HG02678 (cell line): ENCODE measurements around the gene ARMC10.
"Not testable (repeated sequence)": the region's sequence is repeated elsewhere in the genome, so short reads cannot be mapped to it uniquely, and the experiment has no call there.

Source experiments
- ATAC-seq: cut with Tn5 transposase; IDR thresholded peaks from one replicate; pipeline ENCODE4 v1.9.1; 2021; ENCODE audit warnings: mild to moderate bottlenecking, moderate library complexity; ENCODE audit not compliant: unreplicated experiment

The ARMC10 gene

GRCh38 chr7:103077318-103077717 is 2.4 kb downstream of the ARMC10 start:
- no peak for ATAC-seq

GRCh38 chr7:103078226-103078625 is 3.3 kb downstream of the ARMC10 start:
- ATAC-seq = not testable (repeated sequence)

- no peak for ATAC-seq
Observed at GRCh38 chr7:103079836-103080235, 4.9 kb downstream of the ARMC10 start.

GRCh38 chr7:103080923-103081322 is 6.0 kb downstream of the ARMC10 start:
- ATAC-seq = no peak

GRCh38 chr7:103082497-103082896 is 7.6 kb downstream of the ARMC10 start:
- ATAC-seq = no peak

GRCh38 chr7:103083210-103083609 is 8.3 kb downstream of the ARMC10 start:
- no peak for ATAC-seq

- ATAC-seq = not testable (repeated sequence)
Observed at GRCh38 chr7:103092321-103092720, 17.4 kb downstream of the ARMC10 start.

GRCh38 chr7:103093429-103093828 is 18.5 kb downstream of the ARMC10 start:
- ATAC-seq = no peak

- ATAC-seq = no peak
Observed at GRCh38 chr7:103094102-103094501, 19.2 kb downstream of the ARMC10 start.

- not testable (repeated sequence) for ATAC-seq
Observed at GRCh38 chr7:103095558-103095957, 20.6 kb downstream of the ARMC10 start.

- ATAC-seq = no peak
Observed at GRCh38 chr7:103097041-103097440, 22.1 kb downstream of the ARMC10 start.

- ATAC-seq = no peak
Observed at GRCh38 chr7:103100348-103100747, 25.4 kb downstream of the ARMC10 start.

- ATAC-seq = no peak
Observed at GRCh38 chr7:103101543-103101942, 26.6 kb downstream of the ARMC10 start.

- ATAC-seq = no peak
Observed at GRCh38 chr7:103106005-103106702, 31.2 kb downstream of the ARMC10 start.

GRCh38 chr7:103106703-103107070 is 31.7 kb downstream of the ARMC10 start:
- not testable (repeated sequence) for ATAC-seq

GRCh38 chr7:103113164-103113563 is 38.2 kb downstream of the ARMC10 start:
- ATAC-seq = no peak

- ATAC-seq = no peak
Observed at GRCh38 chr7:103114576-103115008, 39.7 kb downstream of the ARMC10 start.

GRCh38 chr7:103115771-103116170 is 40.8 kb downstream of the ARMC10 start:
- no peak for ATAC-seq

- ATAC-seq = no peak
Observed at GRCh38 chr7:103116511-103116910, 41.6 kb downstream of the ARMC10 start.

- ATAC-seq = no peak
Observed at GRCh38 chr7:103116991-103117390, 42.1 kb downstream of the ARMC10 start.

GRCh38 chr7:103117465-103117864 is 42.5 kb downstream of the ARMC10 start:
- ATAC-seq = no peak

GRCh38 chr7:103119791-103120291 is 44.9 kb downstream of the ARMC10 start:
- ATAC-seq = no peak

GRCh38 chr7:103120362-103120761 is 45.4 kb downstream of the ARMC10 start:
- ATAC-seq = no peak
